Common myeloid progenitor, CD34-positive (primary cell): ENCODE results near the gene B3GALT5.

Source experiments
- CTCF ChIA-PET: fragments of 350-600 bp; sonication (Branson Sonifier 250); formaldehyde crosslinking; loops from one replicate; lab custom pipeline; 2021; ENCODE audit warnings: antibody characterized with exemption; lab: Charles Lee
- POLR2A ChIA-PET: fragments of 350-600 bp; sonication (Branson Sonifier 250); formaldehyde crosslinking; loops from one replicate; lab custom pipeline; 2021; ENCODE audit warnings: antibody characterized with exemption; lab: Charles Lee
- DNase-seq, 3 donors: peaks; one replicate each; pipeline versions ENCODE4 v3.0.0 to v3.0.0-alpha.2; 2013
- H3K27ac ChIP-seq, 2 experiments: 1 replicate in 1 of 2; 2 replicates in 1 of 2; pipeline ENCODE4 v1.7.0; 2013; ENCODE audit warnings: inconsistent platforms in 2 of 2, low read length in 2 of 2, mild to moderate bottlenecking in 2 of 2, low read depth in 1 of 2, moderate library complexity in 1 of 2; ENCODE audit not compliant: severe bottlenecking in 2 of 2, insufficient read depth in 1 of 2, poor library complexity in 1 of 2
- H3K27me3 ChIP-seq, 5 experiments: replicated peaks in 2 of 5; 1 replicate in 3 of 5; 2 replicates in 2 of 5; pipeline versions ENCODE4 v1.6.1 to v1.7.0; 2013; ENCODE audit warnings: low read length in 4 of 5, mild to moderate bottlenecking in 2 of 5, moderate library complexity in 2 of 5, inconsistent platforms in 1 of 5; ENCODE audit not compliant: insufficient read depth in 5 of 5, control insufficient read depth in 4 of 5
- H3K36me3 ChIP-seq, 4 experiments: 1 replicate in 2 of 4; 2 replicates in 2 of 4; pipeline versions ENCODE4 v1.6.1 to v1.7.0; 2013; ENCODE audit warnings: low read length in 3 of 4, control low read depth in 1 of 4, mild to moderate bottlenecking in 1 of 4; ENCODE audit not compliant: control insufficient read depth in 4 of 4, insufficient read depth in 4 of 4
- H3K4me1 ChIP-seq, 4 experiments: 1 replicate in 3 of 4; 2 replicates in 1 of 4; pipeline versions ENCODE4 v1.6.1 to v1.7.1; 2013; ENCODE audit warnings: low read length in 3 of 4, mild to moderate bottlenecking in 3 of 4, control low read depth in 1 of 4, inconsistent platforms in 1 of 4, moderate library complexity in 1 of 4; ENCODE audit not compliant: control insufficient read depth in 4 of 4, insufficient read depth in 4 of 4; ENCODE audit errors: control extremely low read depth in 1 of 4
- H3K4me3 ChIP-seq, 7 experiments: 1 replicate in 4 of 7; 2 replicates in 3 of 7; pipeline versions ENCODE4 v1.5.1 to v1.7.0; 2013; ENCODE audit warnings: mild to moderate bottlenecking in 7 of 7, low read length in 6 of 7, moderate library complexity in 6 of 7, inconsistent platforms in 2 of 7, low read depth in 2 of 7, control low read depth in 1 of 7; ENCODE audit not compliant: insufficient read depth in 4 of 7, control insufficient read depth in 1 of 7; ENCODE audit errors: extremely low read depth in 1 of 7
- H3K9me3 ChIP-seq, 5 experiments: 1 replicate in 4 of 5; 2 replicates in 1 of 5; pipeline versions ENCODE4 v1.6.1 to v1.7.1; 2013; ENCODE audit warnings: low read length in 4 of 5, mild to moderate bottlenecking in 2 of 5, inconsistent platforms in 1 of 5, low read depth in 1 of 5, moderate library complexity in 1 of 5; ENCODE audit not compliant: control insufficient read depth in 4 of 5, insufficient read depth in 2 of 5; ENCODE audit errors: control extremely low read depth in 1 of 5
- WGBS: methylation state at CpG from one replicate; pipeline ENCODE4 v1.1.5; 2013; ENCODE audit not compliant: insufficient coverage; 5-methylcytosine and 5-hydroxymethylcytosine counted together

Gene B3GALT5

DNA sequence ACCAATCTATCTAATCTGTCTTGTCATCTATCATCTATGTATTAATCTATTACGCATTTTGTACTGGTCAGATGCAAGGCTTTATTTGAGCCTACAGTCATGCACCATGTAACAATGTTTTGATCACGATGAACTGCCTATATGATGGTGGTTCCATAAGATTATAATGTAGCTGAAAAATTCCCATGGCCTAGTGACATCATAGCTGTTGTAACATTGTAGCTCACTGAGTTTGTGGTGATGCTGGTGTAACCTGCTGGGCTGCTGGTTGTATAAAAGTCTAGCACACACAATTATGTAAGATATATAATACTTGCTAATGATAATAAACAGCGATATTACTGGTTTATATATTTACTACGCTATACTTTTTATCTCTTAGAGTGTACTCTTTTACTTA is 67.5 kb downstream of the B3GALT5 start:
- Histone ChIP-seq H3K27me3 (peaks cover 0 to 1% (median 0%) of the 10 kb centered on the region in 5 experiments), H3K27ac (no peak overlapping the region), H3K36me3 (no peaks in the 10 kb centered on the region), H3K9me3 (peaks cover 0 to 4% (median 0%) of the 10 kb centered on the region in 5 experiments), H3K4me3 (no peak overlapping the region), H3K4me1 (no peaks in the 10 kb centered on the region)
- ChIA-PET CTCF (no interaction called here), POLR2A (no interaction called here)
- 100% methylated on average over 1 of the region's 4 CpGs for WGBS
- no peak for DNase-seq

DNA sequence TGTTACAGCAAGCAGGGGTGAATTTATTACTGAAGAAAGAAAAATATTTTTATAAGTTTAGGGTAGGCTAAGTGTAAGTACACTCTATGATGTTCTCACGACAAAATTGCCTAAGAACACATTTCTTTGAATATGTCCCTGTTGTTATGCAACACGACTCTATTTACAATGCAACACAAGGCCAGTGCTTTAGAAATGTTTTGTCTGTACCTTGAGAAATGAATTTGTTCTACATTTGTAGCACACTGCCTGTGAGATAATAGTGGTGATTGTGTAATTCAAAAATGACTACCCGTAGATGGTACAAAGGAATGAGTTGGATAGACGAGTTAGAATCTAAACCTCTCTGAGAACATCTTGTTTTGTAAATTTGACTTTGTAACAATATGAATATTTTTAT is 68.5 kb downstream of the B3GALT5 start:
- ChIA-PET POLR2A (no interaction called here), CTCF (no interaction called here)
- Histone ChIP-seq H3K36me3 (no peaks in the 10 kb centered on the region), H3K4me3 (no peak overlapping the region), H3K27me3 (peaks cover 0 to 1% (median 0%) of the 10 kb centered on the region in 5 experiments), H3K9me3 (peaks cover 0 to 4% (median 0%) of the 10 kb centered on the region in 5 experiments), H3K4me1 (no peaks in the 10 kb centered on the region), H3K27ac (no peak overlapping the region)
- DNase-seq, result no peak
- no CpG with 5 or more reads among the region's 4 CpGs for WGBS

GRCh38 chr21:39681845-39682244 is 69.1 kb downstream of the B3GALT5 start:
- Histone ChIP-seq H3K4me1 (no peaks in the 10 kb centered on the region), H3K9me3 (peaks cover 0 to 4% (median 0%) of the 10 kb centered on the region in 5 experiments), H3K4me3 (no peak overlapping the region), H3K27ac (no peak overlapping the region), H3K27me3 (peaks cover 0 to 1% (median 0%) of the 10 kb centered on the region in 5 experiments), H3K36me3 (no peaks in the 10 kb centered on the region)
- ChIA-PET POLR2A (no interaction called here), CTCF (no interaction called here)
- 100% methylated on average over 1 of the region's 2 CpGs for WGBS
- DNase-seq, result no peak

DNA sequence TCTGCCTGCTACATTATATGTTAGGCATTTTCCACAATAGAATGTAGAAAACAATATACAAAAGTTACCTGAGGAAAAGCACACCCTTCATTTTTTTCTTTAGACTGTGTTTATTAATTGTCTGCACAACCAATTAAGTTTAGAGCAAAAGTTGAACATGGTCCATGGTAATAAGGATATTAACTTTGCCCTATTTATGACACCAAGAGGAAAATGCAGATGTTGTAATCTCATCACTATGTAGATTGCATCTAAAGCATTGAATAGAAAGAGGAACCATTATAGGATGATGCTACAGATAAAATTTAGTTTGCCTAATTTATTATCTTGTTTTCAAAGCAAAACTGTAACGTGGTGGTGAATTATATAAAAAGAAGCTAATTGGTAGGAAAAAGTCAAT is 72.5 kb downstream of the B3GALT5 start:
- WGBS, result no CpG with 5 or more reads among the region's 1 CpG
- H3K4me1 ChIP-seq, result no peaks in the 10 kb centered on the region
- peaks cover 0 to 2% (median 0%) of the 10 kb centered on the region in 5 experiments for H3K9me3 ChIP-seq
- ChIA-PET POLR2A (no interaction called here), CTCF (no interaction called here)
- peaks cover 0 to 3% (median 0%) of the 10 kb centered on the region in 5 experiments for H3K27me3 ChIP-seq
- no peak overlapping the region for H3K27ac ChIP-seq
- no peak for DNase-seq
- no peak overlapping the region for H3K4me3 ChIP-seq
- H3K36me3 ChIP-seq, result no peaks in the 10 kb centered on the region

DNA sequence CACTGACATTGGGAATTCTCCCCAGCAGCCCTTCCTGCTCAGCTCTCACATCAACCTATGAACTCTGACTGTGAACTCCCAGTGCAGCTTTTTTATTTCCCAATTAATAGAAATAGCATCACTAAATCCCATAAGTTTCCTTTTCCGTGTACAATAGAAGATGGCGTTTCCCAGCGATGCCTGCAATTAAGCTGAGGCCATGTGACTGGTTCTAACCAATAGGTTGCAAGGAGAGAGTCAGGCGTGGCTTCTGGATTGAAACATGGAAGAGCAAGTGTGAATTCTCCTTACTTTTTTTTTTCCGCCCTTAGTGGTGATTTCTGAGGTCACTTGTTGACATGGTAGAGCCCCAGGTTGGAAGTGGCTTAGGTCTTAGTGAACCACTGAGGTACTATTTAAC is 73.3 kb downstream of the B3GALT5 start:
- Histone ChIP-seq H3K9me3 (peaks cover 0 to 2% (median 0%) of the 10 kb centered on the region in 5 experiments), H3K36me3 (no peaks in the 10 kb centered on the region), H3K27me3 (peaks cover 0 to 3% (median 0%) of the 10 kb centered on the region in 5 experiments), H3K4me3 (no peak overlapping the region), H3K4me1 (no peaks in the 10 kb centered on the region), H3K27ac (no peak overlapping the region)
- ChIA-PET POLR2A (no interaction called here), CTCF (no interaction called here)
- WGBS, result 97% methylated on average over 4 of the region's 5 CpGs
- no peak for DNase-seq

DNA sequence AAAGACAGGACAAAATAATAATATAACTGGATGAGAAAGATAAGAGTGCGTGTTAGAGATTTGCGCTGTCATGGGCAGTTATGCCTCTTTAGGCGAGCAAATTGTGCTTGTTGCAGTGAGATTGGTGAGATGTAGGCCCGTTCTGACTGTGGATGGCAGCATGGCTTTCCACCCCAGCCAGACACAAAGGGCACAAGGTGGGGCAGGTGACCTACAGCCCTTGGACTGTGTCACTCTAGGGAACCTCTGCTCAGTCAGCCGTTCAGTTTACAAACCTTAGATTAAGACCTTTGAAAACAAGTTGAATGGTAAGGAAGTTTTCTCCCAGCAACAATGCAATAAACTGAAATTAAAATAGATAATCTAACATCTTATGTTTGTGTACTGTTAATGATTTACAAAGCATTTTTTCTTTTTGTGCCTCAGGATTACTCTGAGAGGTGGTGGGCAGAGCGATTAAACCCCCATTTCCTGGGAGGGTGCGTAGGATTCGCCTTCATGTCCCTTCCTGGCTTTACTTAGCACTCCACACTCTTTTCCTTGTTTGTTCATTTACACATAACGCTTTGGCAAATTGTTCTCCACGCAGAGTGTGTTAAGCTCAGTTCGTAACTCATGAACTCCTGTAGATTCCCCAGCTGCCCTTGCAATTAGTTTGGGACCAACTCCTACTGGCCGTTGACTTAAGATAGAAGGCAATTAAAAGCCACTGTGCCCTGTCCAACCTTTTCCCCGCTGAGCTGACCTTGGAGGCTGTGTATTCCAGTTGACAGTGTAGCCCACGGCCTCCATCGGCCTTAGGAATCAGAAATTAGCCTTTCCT is 74.1 kb downstream of the B3GALT5 start:
- ChIA-PET POLR2A (no interaction called here), CTCF (no interaction called here)
- no peaks in the 10 kb centered on the region for H3K36me3 ChIP-seq
- 88% methylated on average over 10 of the region's 15 CpGs for WGBS
- H3K27ac ChIP-seq, result no peak overlapping the region
- H3K4me3 ChIP-seq, result no peak overlapping the region
- no peaks in the 10 kb centered on the region for H3K4me1 ChIP-seq
- H3K27me3 ChIP-seq, result peaks cover 0 to 3% (median 0%) of the 10 kb centered on the region in 5 experiments
- no peak for DNase-seq
- H3K9me3 ChIP-seq, result peaks cover 0 to 2% (median 0%) of the 10 kb centered on the region in 5 experiments

GRCh38 chr21:39688010-39688409 is 75.3 kb downstream of the B3GALT5 start:
- 67% methylated on average over 1 of the region's 1 CpG for WGBS
- CTCF ChIA-PET, result no interaction called here

More at GRCh38 chr21:39688010-39688409, 75.3 kb downstream of the B3GALT5 start:
- Histone ChIP-seq H3K36me3 (no peaks in the 10 kb centered on the region), H3K27me3 (peaks cover 0 to 3% (median under 1%) of the 10 kb centered on the region in 5 experiments), H3K4me1 (no peaks in the 10 kb centered on the region), H3K9me3 (no peaks in the 10 kb centered on the region), H3K27ac (no peak overlapping the region), H3K4me3 (no peak overlapping the region)
- POLR2A ChIA-PET, result no interaction called here
- no peak for DNase-seq
